ENCODE measurements around the gene KIAA1958. TPM values are rescaled to one million over a fixed set of nuclear protein-coding genes. Genes with fewer than 3 reads are reported as not detected.

KIAA1958 gene
- total and polyA plus RNA-seq, 10 of the 15 experiments (the other 5 are each of a cell fraction or from before 2014, with no cell fraction given), result 0.53 to 8.7 (median 4.0) TPM

DNA sequence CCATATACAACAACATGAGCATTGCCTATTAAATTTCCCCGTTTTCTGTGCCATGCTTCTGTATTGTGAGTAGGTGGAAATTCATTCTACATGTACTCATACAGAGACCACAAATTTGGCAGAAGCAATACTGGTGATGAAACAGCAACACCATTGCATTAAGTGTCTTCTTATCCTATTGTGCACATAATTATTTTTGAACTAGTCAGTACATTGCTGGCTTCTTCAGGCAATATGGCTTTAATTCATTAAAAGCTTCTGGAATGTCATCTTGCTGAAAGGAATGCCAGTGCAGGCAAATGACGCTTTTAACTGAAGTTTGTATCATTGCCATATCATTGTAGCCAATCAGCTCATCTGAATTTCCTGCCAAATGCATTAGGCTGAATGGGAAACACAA is 82.6 kb downstream of the KIAA1958 start:
- Histone ChIP-seq H3K4me3 (no peak overlapping the region), H3K4me2 (ENCODE audit: control insufficient read depth, insufficient read depth) (no peak overlapping the region), H3K36me3 (ENCODE audit: control insufficient read depth in 2 of 2, insufficient read depth in 2 of 2, low read length in 1 of 2) (peaks cover 0 to 2% of the 10 kb centered on the region in 2 experiments; a peak in 1 of 4 replicates), H3K79me2 (ENCODE audit: control insufficient read depth, insufficient read depth, low read length) (no peaks in the 10 kb centered on the region; the same call in 1 of the 2 replicates), H3K9me3 (replicated peaks; ENCODE audit: control insufficient read depth, insufficient read depth, low read length) (no peaks in the 10 kb centered on the region), H3K27ac (ENCODE audit: control insufficient read depth, insufficient read depth) (no peak overlapping the region), H4K20me1 (ENCODE audit: control insufficient read depth, insufficient read depth) (no peaks in the 10 kb centered on the region), H3K9ac (ENCODE audit: control insufficient read depth, insufficient read depth, low read length) (no peak overlapping the region), H3K4me1 (ENCODE audit: control insufficient read depth, insufficient read depth, low read length) (peaks cover 4% of the 10 kb centered on the region; the same call in 1 of the 2 replicates), H3K27me3 (replicated peaks in 1 of 2; ENCODE audit: control insufficient read depth in 2 of 2, insufficient read depth in 2 of 2, low read length in 1 of 2) (no peaks in the 10 kb centered on the region), H2AFZ (ENCODE audit: control insufficient read depth, low read depth, low read length) (no peak overlapping the region)
- no TSS peak for BruUV-seq (replicated peaks)
- DNase-seq (ENCODE audit: low read depth, low spot score), result no peak
- CTCF ChIA-PET, result interaction anchor here (0.6 kb wide), 1 partner anchor 767 kb away, joined by 3 read pairs; no protein-coding TSS in a partner anchor
- TF ChIP-seq, protein P1, sequence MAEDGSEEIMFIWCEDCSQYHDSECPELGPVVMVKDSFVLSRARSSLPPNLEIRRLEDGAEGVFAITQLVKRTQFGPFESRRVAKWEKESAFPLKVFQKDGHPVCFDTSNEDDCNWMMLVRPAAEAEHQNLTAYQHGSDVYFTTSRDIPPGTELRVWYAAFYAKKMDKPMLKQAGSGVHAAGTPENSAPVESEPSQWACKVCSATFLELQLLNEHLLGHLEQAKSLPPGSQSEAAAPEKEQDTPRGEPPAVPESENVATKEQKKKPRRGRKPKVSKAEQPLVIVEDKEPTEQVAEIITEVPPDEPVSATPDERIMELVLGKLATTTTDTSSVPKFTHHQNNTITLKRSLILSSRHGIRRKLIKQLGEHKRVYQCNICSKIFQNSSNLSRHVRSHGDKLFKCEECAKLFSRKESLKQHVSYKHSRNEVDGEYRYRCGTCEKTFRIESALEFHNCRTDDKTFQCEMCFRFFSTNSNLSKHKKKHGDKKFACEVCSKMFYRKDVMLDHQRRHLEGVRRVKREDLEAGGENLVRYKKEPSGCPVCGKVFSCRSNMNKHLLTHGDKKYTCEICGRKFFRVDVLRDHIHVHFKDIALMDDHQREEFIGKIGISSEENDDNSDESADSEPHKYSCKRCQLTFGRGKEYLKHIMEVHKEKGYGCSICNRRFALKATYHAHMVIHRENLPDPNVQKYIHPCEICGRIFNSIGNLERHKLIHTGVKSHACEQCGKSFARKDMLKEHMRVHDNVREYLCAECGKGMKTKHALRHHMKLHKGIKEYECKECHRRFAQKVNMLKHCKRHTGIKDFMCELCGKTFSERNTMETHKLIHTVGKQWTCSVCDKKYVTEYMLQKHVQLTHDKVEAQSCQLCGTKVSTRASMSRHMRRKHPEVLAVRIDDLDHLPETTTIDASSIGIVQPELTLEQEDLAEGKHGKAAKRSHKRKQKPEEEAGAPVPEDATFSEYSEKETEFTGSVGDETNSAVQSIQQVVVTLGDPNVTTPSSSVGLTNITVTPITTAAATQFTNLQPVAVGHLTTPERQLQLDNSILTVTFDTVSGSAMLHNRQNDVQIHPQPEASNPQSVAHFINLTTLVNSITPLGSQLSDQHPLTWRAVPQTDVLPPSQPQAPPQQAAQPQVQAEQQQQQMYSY (CRISPR knock-in tag; IDR thresholded peaks at IDR 0.05), result no peak
- TF ChIP-seq RAD51 (IDR thresholded peaks at IDR 0.05) (no peak), NFXL1 (IDR thresholded peaks at IDR 0.05; ENCODE audit: borderline replicate concordance) (no peak), SRF (IDR thresholded peaks at IDR 0.05; ENCODE audit: low read depth in 2 of 2, low read length in 2 of 2) (no peak), MTA3 (IDR thresholded peaks at IDR 0.05; ENCODE audit: borderline replicate concordance, low read length) (no peak), JUNB (IDR thresholded peaks at IDR 0.05) (no peak), BRCA1 (IDR thresholded peaks at IDR 0.05; ENCODE audit: low read depth, low read length) (no peak), NR2F1 (conservative IDR thresholded peaks at IDR 0.05) (no peak)
- TF ChIP-seq, protein P2, sequence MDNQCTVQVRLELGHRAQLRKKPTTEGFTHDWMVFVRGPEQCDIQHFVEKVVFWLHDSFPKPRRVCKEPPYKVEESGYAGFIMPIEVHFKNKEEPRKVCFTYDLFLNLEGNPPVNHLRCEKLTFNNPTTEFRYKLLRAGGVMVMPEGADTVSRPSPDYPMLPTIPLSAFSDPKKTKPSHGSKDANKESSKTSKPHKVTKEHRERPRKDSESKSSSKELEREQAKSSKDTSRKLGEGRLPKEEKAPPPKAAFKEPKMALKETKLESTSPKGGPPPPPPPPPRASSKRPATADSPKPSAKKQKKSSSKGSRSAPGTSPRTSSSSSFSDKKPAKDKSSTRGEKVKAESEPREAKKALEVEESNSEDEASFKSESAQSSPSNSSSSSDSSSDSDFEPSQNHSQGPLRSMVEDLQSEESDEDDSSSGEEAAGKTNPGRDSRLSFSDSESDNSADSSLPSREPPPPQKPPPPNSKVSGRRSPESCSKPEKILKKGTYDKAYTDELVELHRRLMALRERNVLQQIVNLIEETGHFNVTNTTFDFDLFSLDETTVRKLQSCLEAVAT (IDR thresholded peaks at IDR 0.05), result no peak
- SMC1A ChIA-PET (ENCODE audit: uncharacterized antibody, unreplicated experiment), result no interaction called here
- FAIRE-seq, result no peak
- RAD21 ChIA-PET (ENCODE audit: unreplicated experiment), result interaction anchor here (0.7 kb wide), 1 partner anchor 19 kb away, joined by 4 read pairs; no protein-coding TSS in a partner anchor
- intact Hi-C loops (cut with micrococcal nuclease; ENCODE audit: unreplicated experiment), result no loop called here
- in situ Hi-C loops (cut with MboI), result no loop called here
- POLR2A ChIA-PET, result no interaction called here
- ATAC-seq, result no peak
- WGBS (ENCODE audit: insufficient coverage, insufficient replicate concordance, low lambda C conversion rate, missing lambda C conversion rate), result 82% methylated on average over 2 of the region's 2 CpGs

Measured in GM12878 (cell line).